Activated B cell treated with CpG ODN at 0.5 μM for 24 hours (primary cell): Measurements from ENCODE around the gene PRKAR1B. TPM values are rescaled to one million over a fixed set of nuclear protein-coding genes. Genes with fewer than 3 reads are reported as not detected.

Source experiments
- ATAC-seq: fragments of 200-7000 bp; cut with Tn5 transposase; one replicate; pipeline ENCODE4 v1.10.0; 2021; ENCODE audit warnings: low read depth, mild to moderate bottlenecking, moderate library complexity
- CTCF ChIA-PET: fragments of 350-600 bp; sonication (Branson Sonifier 250); formaldehyde crosslinking; loops from one replicate; lab custom pipeline; 2021; ENCODE audit warnings: antibody characterized with exemption; lab: Charles Lee
- POLR2A ChIA-PET: fragments of 350-600 bp; sonication (Branson Sonifier 250); formaldehyde crosslinking; loops from one replicate; lab custom pipeline; 2021; ENCODE audit warnings: antibody characterized with exemption; lab: Charles Lee
- DNase-seq: peaks from one replicate; pipeline ENCODE4 v3.0.0; 2022
- H3K27ac Mint-ChIP-seq: one replicate; pipeline ENCODE4 v1.8.0; 2020; ENCODE audit warnings: mixed read lengths
- H3K27me3 Mint-ChIP-seq: one replicate; pipeline ENCODE4 v1.8.0; 2021; ENCODE audit warnings: mixed read lengths
- H3K36me3 Mint-ChIP-seq: one replicate; pipeline ENCODE4 v1.8.0; 2021; ENCODE audit warnings: low read depth, mixed read lengths
- H3K4me1 Mint-ChIP-seq: one replicate; pipeline ENCODE4 v1.8.0; 2021; ENCODE audit warnings: mixed read lengths
- H3K4me3 Mint-ChIP-seq: one replicate; pipeline ENCODE4 v1.8.0; 2020; ENCODE audit warnings: mild to moderate bottlenecking, mixed read lengths
- H3K9me3 Mint-ChIP-seq: one replicate; pipeline ENCODE4 v1.8.0; 2020; ENCODE audit warnings: mixed read lengths
- CTCF ChIP-seq: fragments of 200-600 bp; IDR thresholded peaks from one replicate; pipeline ENCODE4 v1.8.0; 2022; ENCODE audit warnings: antibody characterized with exemption, mild to moderate bottlenecking
- intact Hi-C: fragments of 100-400 bp; cut with micrococcal nuclease; formaldehyde crosslinking; loops from one replicate; pipeline ENCODE4 v1.15.1; 2024
- total RNA-seq: library from RNA; stranded (reverse); gene quantifications from 2 replicates; pipeline ENCODE4 v1.2.3, GENCODE V29; 2022

The PRKAR1B gene
- total RNA-seq, 1 donor from 2014 or later = 17.5 TPM

DNA sequence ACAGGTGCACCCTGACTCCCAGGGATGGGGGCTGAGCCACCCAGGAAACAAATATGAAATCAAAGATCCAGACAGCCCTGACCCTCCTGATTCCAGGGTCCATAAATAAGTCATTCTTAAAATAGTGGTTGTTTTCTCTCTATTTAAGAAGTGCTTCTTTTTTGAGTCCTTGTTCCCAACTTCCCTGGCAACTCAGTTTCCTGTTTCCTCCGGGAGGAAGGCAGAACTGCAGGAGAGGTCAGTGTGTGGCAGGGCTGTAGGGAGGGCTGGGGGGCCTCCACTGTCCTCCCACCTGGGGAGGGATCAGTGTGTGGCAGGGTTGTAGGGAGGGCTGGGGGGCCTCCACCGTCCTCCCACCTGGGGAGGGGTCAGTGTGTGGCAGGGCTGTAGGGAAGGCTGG is 118.7 kb downstream of the PRKAR1B start:
- POLR2A ChIA-PET = no interaction called here
- Mint-ChIP-seq H3K4me1 (peaks cover 48% of the 10 kb centered on the region), H3K27ac (peak overlapping the region; percentile 35), H3K4me3 (no peak overlapping the region), H3K9me3 (peaks cover 6% of the 10 kb centered on the region), H3K27me3 (no peaks in the 10 kb centered on the region), H3K36me3 (peaks cover 14% of the 10 kb centered on the region)
- CTCF ChIA-PET = no interaction called here
- intact Hi-C loops = loop anchor here (10.0 kb wide), 2 partner anchors 234 to 536 kb away; no protein-coding TSS in a partner anchor
- DNase-seq = no peak
- no peak for ATAC-seq
- no peak for TF ChIP-seq CTCF

DNA sequence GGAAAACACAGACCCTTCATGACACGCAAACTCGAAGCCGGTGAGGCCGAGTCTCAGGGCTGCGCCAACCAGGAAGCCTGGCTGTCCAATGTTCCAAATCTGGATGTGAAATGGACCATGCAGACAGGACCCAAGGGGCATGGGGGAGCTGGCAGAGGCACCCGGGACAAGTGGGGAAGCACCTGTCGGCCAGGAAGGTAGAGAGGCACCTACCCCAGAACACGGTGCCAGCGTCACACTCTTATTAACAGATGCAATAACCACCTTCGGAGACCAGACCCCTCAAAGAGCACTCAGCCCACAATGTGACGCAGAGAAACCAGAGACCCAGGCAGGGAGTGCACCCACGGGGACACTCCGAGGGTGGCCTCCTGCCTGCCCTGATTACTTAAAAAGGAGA is 119.1 kb downstream of the PRKAR1B start:
- ChIA-PET CTCF (no interaction called here), POLR2A (no interaction called here)
- Mint-ChIP-seq H3K27me3 (no peaks in the 10 kb centered on the region), H3K4me3 (no peak overlapping the region), H3K27ac (peak overlapping the region; percentile 35), H3K36me3 (peaks cover 16% of the 10 kb centered on the region), H3K4me1 (peaks cover 52% of the 10 kb centered on the region), H3K9me3 (peaks cover 9% of the 10 kb centered on the region)
- DNase-seq (no peak), ATAC-seq (no peak)
- intact Hi-C loops = loop anchor here (10.0 kb wide), 2 partner anchors 233 to 537 kb away; no protein-coding TSS in a partner anchor
- TF ChIP-seq CTCF = no peak

DNA sequence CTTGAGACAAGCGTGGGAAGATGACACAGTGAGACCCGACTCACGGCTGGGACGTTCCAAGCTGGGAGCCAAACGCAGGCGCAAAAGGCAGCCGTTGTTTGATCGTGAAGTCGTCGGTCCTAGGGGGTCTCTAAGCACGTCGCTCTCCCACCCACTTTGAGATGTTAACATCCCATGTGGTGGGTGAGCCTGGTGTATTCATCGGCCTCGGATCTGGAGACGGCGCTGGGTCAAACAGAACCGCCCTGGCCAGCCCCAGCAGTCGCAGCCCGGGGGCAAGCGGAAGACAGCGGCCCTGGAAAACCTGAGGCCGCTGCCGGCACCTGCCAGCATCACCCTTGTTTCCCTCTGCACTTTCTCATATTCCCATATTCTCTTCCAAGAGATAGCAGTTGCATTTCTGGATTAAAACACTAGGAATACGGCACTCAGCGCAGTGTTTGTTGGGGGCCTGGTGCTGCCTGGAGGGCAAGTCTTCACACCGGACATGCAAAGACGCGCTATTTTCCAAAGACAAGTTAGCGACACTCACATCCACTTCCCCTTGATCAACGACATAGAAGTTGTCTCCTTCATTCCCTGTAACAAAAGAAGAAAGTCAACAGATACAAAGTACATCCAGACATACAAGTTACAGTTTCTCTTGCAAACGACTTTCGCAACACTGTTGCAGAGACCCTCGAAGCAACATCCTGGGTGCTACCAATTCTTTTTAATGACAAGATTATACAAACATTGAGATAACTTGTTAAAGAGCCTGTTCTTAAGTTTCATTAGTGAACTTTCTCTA is 121.2 kb downstream of the PRKAR1B start:
- H3K27ac Mint-ChIP-seq = no peak overlapping the region
- peaks cover 7% of the 10 kb centered on the region for H3K9me3 Mint-ChIP-seq

DNA sequence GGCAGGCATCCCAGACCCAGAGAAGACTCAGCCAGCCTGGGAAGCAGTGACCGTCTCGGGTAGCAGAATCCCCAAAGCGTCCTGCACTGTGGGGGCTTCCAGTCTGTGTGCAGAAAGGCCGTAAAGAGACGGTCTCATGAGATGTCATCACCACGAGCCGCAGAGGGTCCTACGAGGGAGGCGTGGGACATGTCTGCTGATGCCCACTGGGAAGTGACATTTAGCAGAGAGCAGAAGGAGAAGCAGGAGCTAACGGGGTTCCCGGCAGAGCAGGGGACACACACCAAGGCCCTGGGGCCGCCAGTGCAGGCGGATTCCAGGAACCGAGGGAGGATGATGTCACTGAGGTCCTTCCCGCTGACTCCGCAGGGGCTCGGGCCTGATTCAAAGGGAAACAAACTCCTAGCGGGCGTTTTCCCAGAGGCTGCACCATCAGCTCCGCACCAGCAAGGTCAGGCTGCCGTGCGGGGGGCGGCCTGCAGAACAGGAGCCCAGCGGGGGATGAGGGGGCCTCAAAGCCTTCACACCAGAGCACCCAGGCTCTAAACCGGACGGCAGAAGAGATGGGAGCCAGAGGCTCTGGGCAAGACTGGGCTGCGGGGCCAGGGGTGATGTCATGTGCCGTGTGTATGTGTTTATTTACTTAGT is 122.1 kb downstream of the PRKAR1B start:
- CTCF ChIA-PET = no interaction called here

More for the DNA sequence above, 121.2 kb downstream of the PRKAR1B start:
- ATAC-seq (no peak), DNase-seq (no peak)
- Mint-ChIP-seq H3K4me3 (no peak overlapping the region), H3K4me1 (peaks cover 67% of the 10 kb centered on the region), H3K36me3 (peaks cover 17% of the 10 kb centered on the region), H3K27me3 (no peaks in the 10 kb centered on the region)
- POLR2A ChIA-PET = no interaction called here
- TF ChIP-seq CTCF = no peak
- CTCF ChIA-PET = no interaction called here
- intact Hi-C loops = loop anchor here (10.0 kb wide), 2 partner anchors 231 to 539 kb away; no protein-coding TSS in a partner anchor

More for the DNA sequence above, 122.1 kb downstream of the PRKAR1B start:
- ATAC-seq (no peak), DNase-seq (no peak)
- Mint-ChIP-seq H3K36me3 (peaks cover 17% of the 10 kb centered on the region), H3K4me1 (peaks cover 67% of the 10 kb centered on the region), H3K27me3 (no peaks in the 10 kb centered on the region), H3K4me3 (peak overlapping the region; percentile 83), H3K27ac (peak overlapping the region; percentile 98), H3K9me3 (peaks cover 7% of the 10 kb centered on the region)
- intact Hi-C loops = loop anchor here (1.0 to 10.0 kb wide), 4 partner anchors 121 to 540 kb away; partner anchors contain the start of gene DNAAF5
- POLR2A ChIA-PET = interaction anchor here (0.5 to 1.4 kb wide), 10 partner anchors 10 to 456 kb away, joined by 3 to 6 read pairs (median 4); partner anchors contain the start of genes DNAAF5, GET4 and PRKAR1B
- no peak for TF ChIP-seq CTCF
